ENCODE measurements around the gene OR1E1.
"Not testable (repeated sequence)": the region's sequence is repeated elsewhere in the genome, so short reads cannot be mapped to it uniquely, and the experiment has no call there.

OR1E1 gene

DNA sequence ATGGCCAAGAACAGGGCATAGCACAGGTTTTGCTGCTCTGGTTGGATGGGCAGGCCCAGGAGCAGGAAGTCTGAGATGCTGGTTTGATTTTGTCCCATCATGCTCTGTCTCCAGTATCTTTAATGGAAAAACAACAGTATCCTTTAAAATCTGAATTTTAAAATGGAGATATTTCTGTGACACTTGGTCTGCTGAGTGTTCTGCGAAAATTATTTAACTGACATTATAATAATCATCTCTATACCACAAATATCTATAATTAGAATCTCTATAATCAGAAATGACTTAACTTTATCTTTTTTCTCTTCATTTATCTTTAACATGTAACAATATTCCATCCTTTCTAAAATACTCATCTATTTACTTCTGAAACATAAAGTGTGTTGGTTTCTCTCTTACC lies at the start of gene OR1E1:
Gene OR1E1, minus strand, starts transcription at position 101 of the 400 bp plus-strand sequence. Its CDS starts 0 bp downstream, at position 101.
- no peak for DNase-seq

GRCh38 chr17:3447625-3448024 lies 49.4 kb upstream of the OR1E1 start:
- DNase-seq: no peak

- DNase-seq: no peak
Observed at GRCh38 chr17:3440451-3440850, 42.2 kb upstream of the OR1E1 start.

GRCh38 chr17:3438368-3438767 lies 40.2 kb upstream of the OR1E1 start:
- DNase-seq: no peak

DNA sequence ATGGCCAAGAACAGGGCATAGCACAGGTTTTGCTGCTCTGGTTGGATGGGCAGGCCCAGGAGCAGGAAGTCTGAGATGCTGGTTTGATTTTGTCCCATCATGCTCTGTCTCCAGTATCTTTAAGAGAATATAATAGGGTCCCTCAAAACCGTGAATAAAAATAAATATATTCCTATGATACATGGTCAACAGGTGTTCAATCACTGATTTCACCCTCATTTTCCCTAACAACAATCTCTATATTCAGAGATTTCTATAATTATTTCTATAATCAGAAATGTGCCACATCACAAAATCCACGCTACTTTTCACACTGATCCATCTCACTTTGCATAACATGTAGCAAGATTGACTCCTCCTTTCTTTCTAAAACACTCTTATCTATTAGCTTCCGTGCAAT lies 35.5 kb upstream of the OR1E1 start, which contains the start of gene OR1E2:
Gene OR1E2, minus strand, starts transcription at position 101 of the 400 bp plus-strand sequence. Its CDS starts 0 bp downstream, at position 101.
- no peak for DNase-seq

DNA sequence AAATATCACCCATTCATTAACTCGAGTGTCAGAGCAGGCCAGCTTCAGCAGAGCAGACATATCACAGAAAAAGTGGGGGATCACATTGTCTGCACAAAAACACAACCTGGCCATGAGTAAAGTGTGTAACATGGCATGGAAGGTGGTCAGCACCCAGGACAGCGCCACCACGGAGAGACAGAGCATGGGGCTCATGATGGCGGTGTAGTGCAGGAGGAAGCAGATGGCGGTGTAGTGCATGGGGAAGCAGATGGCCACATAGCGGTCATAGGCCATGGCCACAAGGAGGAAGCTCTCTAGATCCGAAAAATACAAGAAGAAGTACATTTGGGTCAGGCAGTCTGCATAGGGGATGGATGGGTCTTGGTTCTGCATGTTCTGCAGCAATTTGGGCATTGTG lies 35.0 kb upstream of the OR1E1 start:
- DNase-seq: not testable (repeated sequence)

GRCh38 chr17:3418222-3418621 lies 20.0 kb upstream of the OR1E1 start:
- DNase-seq: no peak

GRCh38 chr17:3415610-3416009 lies 17.4 kb upstream of the OR1E1 start:
- no peak for DNase-seq

GRCh38 chr17:3412216-3412615 lies 14.0 kb upstream of the OR1E1 start:
- DNase-seq: not testable (repeated sequence)

- no peak for DNase-seq
Observed at GRCh38 chr17:3411070-3411469, 12.9 kb upstream of the OR1E1 start, which contains the start of gene OR3A3. Gene OR3A3 (plus strand): TSS chr17:3411370.

DNA sequence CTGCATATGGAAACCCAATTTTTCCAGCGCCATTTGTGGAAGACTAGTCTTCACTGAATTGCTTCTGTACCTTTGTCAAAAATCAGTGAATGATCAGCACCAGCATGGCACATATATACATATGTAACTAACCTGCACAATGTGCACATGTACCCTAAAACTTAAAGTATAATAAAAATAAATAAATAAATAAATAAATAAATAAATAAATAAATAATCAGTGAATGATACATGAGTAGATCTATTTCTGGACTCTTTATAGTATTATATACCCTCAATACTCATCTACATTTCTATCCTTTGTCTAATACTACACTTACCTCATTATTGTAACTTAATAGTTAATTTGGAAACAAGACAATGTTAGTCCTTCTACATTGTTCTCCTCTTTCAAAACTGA lies 5.6 kb upstream of the OR1E1 start:
- not testable (repeated sequence) for DNase-seq

DNA sequence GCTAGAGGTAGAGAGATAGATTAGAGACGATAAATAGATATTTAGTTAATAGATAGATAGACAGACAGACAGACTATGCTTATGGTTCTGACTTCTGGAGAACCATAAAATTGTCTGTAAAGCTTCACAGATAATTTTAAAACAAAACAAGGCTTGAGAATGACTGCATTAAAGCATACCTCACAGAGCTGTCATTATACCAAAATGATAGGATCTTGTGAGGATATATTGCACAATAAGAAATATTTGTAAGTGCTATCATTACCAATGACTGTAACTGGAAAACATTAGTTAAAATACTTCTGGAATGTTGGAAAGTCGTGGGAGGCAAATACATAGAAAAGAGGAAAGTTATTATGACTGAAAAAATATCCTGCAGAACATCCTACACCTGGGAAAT lies 3.6 kb upstream of the OR1E1 start:
- no peak for DNase-seq

DNA sequence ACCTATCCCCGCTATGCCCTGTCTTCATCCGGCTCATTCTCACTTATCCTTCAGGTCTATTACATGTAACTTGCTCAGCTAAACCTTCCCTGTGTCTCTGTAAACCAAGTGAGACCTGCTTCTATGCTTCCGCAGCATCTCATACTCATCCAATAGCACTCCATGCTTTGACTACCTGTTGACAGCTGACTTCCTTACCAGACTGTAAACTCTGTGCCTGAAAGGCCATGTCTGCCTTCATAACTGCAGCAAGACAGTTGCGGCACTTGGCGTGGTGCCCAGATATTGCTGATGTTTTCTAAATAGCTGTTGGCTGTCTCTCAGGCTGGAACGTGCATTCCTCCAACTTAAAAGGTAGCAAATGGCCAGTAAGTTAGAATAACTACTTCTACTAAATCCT lies 1.8 kb upstream of the OR1E1 start:
- no peak for DNase-seq

- DNase-seq: not testable (repeated sequence)
Observed at GRCh38 chr17:3397801-3398200, 409 bp downstream of the OR1E1 start.

DNA sequence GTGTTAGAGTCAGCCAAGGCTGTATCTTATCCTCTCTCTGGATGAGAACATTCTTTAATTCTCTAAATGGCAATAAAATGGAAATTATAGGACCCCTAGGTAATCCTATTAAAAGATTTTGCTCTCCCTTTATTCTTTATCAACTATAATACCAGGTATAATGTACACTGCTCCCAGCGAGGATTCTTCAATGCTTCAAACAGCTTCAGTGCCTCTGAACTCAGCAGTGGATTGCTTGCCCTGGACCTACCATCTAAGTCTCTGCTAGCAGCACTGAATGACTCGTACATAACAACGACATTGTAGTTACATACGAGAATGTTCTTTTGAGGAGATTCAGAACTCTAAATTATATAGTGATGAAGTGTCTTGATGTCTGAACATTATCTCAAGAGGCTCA lies 8.4 kb downstream of the OR1E1 start:
- DNase-seq: no peak

GRCh38 chr17:3385869-3386816 lies 12.1 kb downstream of the OR1E1 start, which contains the start of gene OR3A2:
Gene OR3A2 (minus strand): TSS chr17:3386308.
- no peak for DNase-seq

- DNase-seq: no peak
Observed at GRCh38 chr17:3381957-3382356, 16.3 kb downstream of the OR1E1 start.

DNA sequence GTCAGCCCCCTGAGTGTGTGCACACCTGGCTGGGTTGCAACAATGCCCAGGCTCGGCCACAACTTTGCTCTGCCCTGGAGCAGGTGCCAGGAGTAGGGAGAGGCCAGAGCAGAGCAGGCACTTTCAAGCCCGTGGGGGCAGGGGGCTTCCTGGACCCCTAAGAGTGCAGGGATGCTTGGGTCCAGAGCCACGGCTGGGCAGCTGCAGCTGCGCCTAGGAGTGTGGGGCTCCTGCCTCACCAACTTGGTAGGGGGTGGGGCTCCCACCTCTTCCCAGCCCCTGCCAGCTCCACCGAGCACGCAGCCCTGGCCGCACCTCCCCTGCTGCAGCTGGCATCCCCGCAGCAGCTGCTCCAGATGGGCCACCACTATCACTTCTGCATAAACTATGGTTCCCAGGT lies 19.9 kb downstream of the OR1E1 start:
- DNase-seq: no peak

DNA sequence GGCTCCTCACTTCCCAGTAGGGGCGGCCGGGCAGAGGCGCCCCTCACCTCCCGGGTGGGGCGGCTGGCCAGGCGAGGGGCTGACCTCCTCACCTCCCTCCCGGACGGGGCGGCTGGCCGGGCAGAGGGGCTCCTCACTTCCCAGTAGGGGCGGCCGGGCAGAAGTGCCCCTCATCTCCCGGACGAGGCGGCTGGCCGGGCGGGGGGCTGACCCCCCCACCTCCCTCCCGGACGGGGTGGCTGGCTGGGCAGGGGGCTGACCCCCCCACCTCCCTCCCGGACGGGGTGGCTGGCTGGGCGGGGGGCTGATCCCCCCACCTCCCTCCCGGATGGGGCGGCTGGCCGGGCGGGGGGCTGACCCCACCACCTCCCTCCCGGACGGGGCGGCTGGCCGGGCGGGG lies 27.0 kb downstream of the OR1E1 start:
- not testable (repeated sequence) for DNase-seq
